ENCODE data around the gene TMEM178B. TPM values are rescaled to one million over a fixed set of nuclear protein-coding genes. Genes with fewer than 3 reads are reported as not detected.

TMEM178B gene
- total and polyA plus RNA-seq, 8 donors: 0.42 to 3.0 (median 2.1) TPM

- no peak for DNase-seq
- intact Hi-C loops (cut with DNase I): no loop called here
These were observed 73.6 kb downstream of the TMEM178B start for GRCh38 chr7:141147482-141147881.

GRCh38 chr7:141150465-141150864 lies 76.6 kb downstream of the TMEM178B start:
- FAIRE-seq (no peak), ATAC-seq (no peak), DNase-seq (no peak)
- no peak overlapping the region for H3K27ac ChIP-seq
- no peak overlapping the region for H3K4me3 ChIP-seq
- no peaks in the 10 kb centered on the region for H3K27me3 ChIP-seq
- no peaks in the 10 kb centered on the region for H3K36me3 ChIP-seq
- no peak for TF ChIP-seq CTCF (IDR thresholded peaks at IDR 0.05)
- intact Hi-C loops (cut with DNase I): no loop called here
- H3K4me1 ChIP-seq: no peaks in the 10 kb centered on the region
- H3K9me3 ChIP-seq: no peaks in the 10 kb centered on the region
- WGBS, 2 donors: 59 to 71% methylated on average over 2 of the region's 2 CpGs

More at GRCh38 chr7:141147482-141147881, 73.6 kb downstream of the TMEM178B start:
- H3K4me1 ChIP-seq: no peaks in the 10 kb centered on the region
- ATAC-seq (no peak), FAIRE-seq (no peak)
- no peak for TF ChIP-seq CTCF (IDR thresholded peaks at IDR 0.05)
- no peak overlapping the region for H3K4me3 ChIP-seq
- 80 to 85% methylated on average over 4 of the region's 4 CpGs for WGBS, 2 donors
- no peaks in the 10 kb centered on the region for H3K9me3 ChIP-seq
- H3K27ac ChIP-seq: no peak overlapping the region
- H3K36me3 ChIP-seq: no peaks in the 10 kb centered on the region
- H3K27me3 ChIP-seq: no peaks in the 10 kb centered on the region

- no peaks in the 10 kb centered on the region for H3K4me1 ChIP-seq
- TF ChIP-seq CTCF (IDR thresholded peaks at IDR 0.05): no peak
- ATAC-seq (no peak), DNase-seq (no peak), FAIRE-seq (no peak)
- 79 to 82% methylated on average over 4 of the region's 4 CpGs for WGBS, 2 donors
- no peaks in the 10 kb centered on the region for H3K36me3 ChIP-seq
- no peaks in the 10 kb centered on the region for H3K27me3 ChIP-seq
- no peak overlapping the region for H3K27ac ChIP-seq
- no peaks in the 10 kb centered on the region for H3K9me3 ChIP-seq
- no peak overlapping the region for H3K4me3 ChIP-seq
- intact Hi-C loops (cut with DNase I): no loop called here
These were observed 77.9 kb downstream of the TMEM178B start for GRCh38 chr7:141151746-141152145.

GRCh38 chr7:141153231-141153630 lies 79.4 kb downstream of the TMEM178B start:
- FAIRE-seq (no peak), ATAC-seq (no peak), DNase-seq (no peak)
- Histone ChIP-seq H3K36me3 (no peaks in the 10 kb centered on the region), H3K4me3 (no peak overlapping the region), H3K4me1 (no peaks in the 10 kb centered on the region), H3K9me3 (no peaks in the 10 kb centered on the region), H3K27me3 (no peaks in the 10 kb centered on the region), H3K27ac (no peak overlapping the region)
- intact Hi-C loops (cut with DNase I): no loop called here
- TF ChIP-seq CTCF (IDR thresholded peaks at IDR 0.05): no peak
- WGBS, 2 donors: 31 to 42% methylated on average over 3 of the region's 3 CpGs

- 77 to 85% methylated on average over 6 of the region's 6 CpGs for WGBS, 2 donors
These were observed 80.4 kb downstream of the TMEM178B start for GRCh38 chr7:141154131-141154732.

More at GRCh38 chr7:141154131-141154732, 80.4 kb downstream of the TMEM178B start:
- H3K4me3 ChIP-seq: no peak overlapping the region
- no peaks in the 10 kb centered on the region for H3K36me3 ChIP-seq
- intact Hi-C loops (cut with DNase I): no loop called here
- no peaks in the 10 kb centered on the region for H3K9me3 ChIP-seq
- DNase-seq (no peak), FAIRE-seq (no peak), ATAC-seq (no peak)
- no peaks in the 10 kb centered on the region for H3K27me3 ChIP-seq
- H3K4me1 ChIP-seq: no peaks in the 10 kb centered on the region
- TF ChIP-seq CTCF (IDR thresholded peaks at IDR 0.05): no peak
- H3K27ac ChIP-seq: no peak overlapping the region
